ENCODE results near the gene KRTAP16-1.

Gene KRTAP16-1

GRCh38 chr17:41322903-41323895 is 14.1 kb upstream of the KRTAP16-1 start:
- H3K4me3 ChIP-seq (replicated peaks; ENCODE audit: insufficient read depth, low read length), result no peak overlapping the region
- no peak for TF ChIP-seq CTCF (IDR thresholded peaks at IDR 0.05; ENCODE audit: insufficient read depth, low read length)
- TF ChIP-seq SPI1 (IDR thresholded peaks at IDR 0.05; ENCODE audit: borderline replicate concordance, low read depth), result no peak
- TF ChIP-seq GABPA (IDR thresholded peaks at IDR 0.05; ENCODE audit: low read depth), result no peak
- no peak overlapping the region for H3K27ac ChIP-seq (replicated peaks)
- H3K27me3 ChIP-seq (ENCODE audit: insufficient read depth, poor library complexity, severe bottlenecking), result no peaks in the 10 kb centered on the region
- no peak for DNase-seq (ENCODE audit: low read depth in 1 of 2, low spot score in 1 of 2)

GRCh38 chr17:41322094-41322902 is 13.2 kb upstream of the KRTAP16-1 start:
- Histone ChIP-seq H3K27me3 (ENCODE audit: insufficient read depth, poor library complexity, severe bottlenecking) (no peaks in the 10 kb centered on the region), H3K27ac (replicated peaks) (no peak overlapping the region), H3K4me3 (replicated peaks; ENCODE audit: insufficient read depth, low read length) (no peak overlapping the region)
- peak in 1 of 2 experiments; percentile 9 for DNase-seq (ENCODE audit: low read depth in 1 of 2, low spot score in 1 of 2)
- no peak for TF ChIP-seq POLR2AphosphoS5 (IDR thresholded peaks at IDR 0.05; ENCODE audit: low read depth)
- TF ChIP-seq SPI1 (IDR thresholded peaks at IDR 0.05; ENCODE audit: borderline replicate concordance, low read depth), result no peak
- peak; percentile 52 for TF ChIP-seq CTCF (IDR thresholded peaks at IDR 0.05; ENCODE audit: insufficient read depth, low read length)
- TF ChIP-seq GABPA (IDR thresholded peaks at IDR 0.05; ENCODE audit: low read depth), result no peak
- no peak for TF ChIP-seq REST (IDR thresholded peaks at IDR 0.05; ENCODE audit: insufficient replicate concordance, low read depth)

DNA sequence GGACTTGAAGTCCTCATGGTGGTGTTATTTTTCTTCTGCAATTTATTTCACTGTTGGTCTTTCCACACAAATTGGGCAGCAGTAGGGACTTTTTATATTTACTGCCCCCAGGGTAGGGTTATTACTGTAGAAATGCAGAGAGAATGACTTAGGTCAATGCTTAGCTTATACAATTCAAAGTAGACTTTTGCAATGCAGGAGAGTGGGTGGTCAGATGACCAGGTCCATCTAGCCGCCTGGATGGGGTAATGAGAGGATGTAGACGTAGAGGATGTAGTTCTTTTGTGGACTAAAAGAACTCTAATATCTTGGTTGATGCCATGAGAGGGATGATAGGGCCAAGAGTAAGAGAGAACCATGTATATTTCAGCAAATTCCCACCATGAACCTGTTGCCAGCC is 9.1 kb upstream of the KRTAP16-1 start:
- TF ChIP-seq CTCF (IDR thresholded peaks at IDR 0.05; ENCODE audit: insufficient read depth, low read length), result no peak
- no peak for TF ChIP-seq POLR2AphosphoS5 (IDR thresholded peaks at IDR 0.05; ENCODE audit: low read depth)
- TF ChIP-seq GABPA (IDR thresholded peaks at IDR 0.05; ENCODE audit: low read depth), result no peak
- TF ChIP-seq SPI1 (IDR thresholded peaks at IDR 0.05; ENCODE audit: borderline replicate concordance, low read depth), result no peak
- TF ChIP-seq REST (IDR thresholded peaks at IDR 0.05; ENCODE audit: insufficient replicate concordance, low read depth), result no peak
- Histone ChIP-seq H3K27me3 (ENCODE audit: insufficient read depth, poor library complexity, severe bottlenecking) (no peaks in the 10 kb centered on the region), H3K4me3 (replicated peaks; ENCODE audit: insufficient read depth, low read length) (no peak overlapping the region), H3K27ac (replicated peaks) (no peak overlapping the region)
- DNase-seq (ENCODE audit: low read depth in 1 of 2, low spot score in 1 of 2), result no peak

Measured in HL-60 (cell line).